Nephron (organoid): ENCODE data around the gene POPDC2.
A peak's percentile ranks its signal among the peaks of the same experiment; 100 is the strongest.

Experiments used
- H3K27ac Mint-ChIP-seq, 3 experiments: 2 replicates each; pipeline ENCODE4 v1.8.0; 2020; ENCODE audit warnings: mixed read lengths in 3 of 3, mild to moderate bottlenecking in 2 of 3, moderate library complexity in 1 of 3
- H3K27me3 Mint-ChIP-seq: 2 replicates; pipeline ENCODE4 v1.8.0; 2021; ENCODE audit warnings: low read depth, mild to moderate bottlenecking, moderate library complexity, mixed read lengths
- H3K36me3 Mint-ChIP-seq: 2 replicates; pipeline ENCODE4 v1.8.0; 2020; ENCODE audit warnings: low read depth, mixed read lengths
- H3K4me1 Mint-ChIP-seq: 2 replicates; pipeline ENCODE4 v1.8.0; 2020; ENCODE audit warnings: mixed read lengths
- H3K4me3 Mint-ChIP-seq, 3 experiments: 2 replicates each; pipeline ENCODE4 v1.8.0; 2020; ENCODE audit warnings: mild to moderate bottlenecking in 3 of 3, mixed read lengths in 3 of 3, moderate library complexity in 2 of 3
- H3K9me3 Mint-ChIP-seq: 2 replicates; pipeline ENCODE4 v1.8.0; 2020; ENCODE audit warnings: mixed read lengths
- CTCF ChIP-seq, 3 experiments: fragments of 200-600 bp; sonication (generic); IDR thresholded peaks; one replicate each; pipeline ENCODE4 v1.5.0; 2021; ENCODE audit warnings: antibody characterized with exemption in 3 of 3; ENCODE audit not compliant: unreplicated experiment in 3 of 3

POPDC2 gene

GRCh38 chr3:119600732-119601131 lies 59.7 kb downstream of the POPDC2 start:
- peak in 1 of 3 experiments; percentile 28 for TF ChIP-seq CTCF (IDR thresholded peaks at IDR 0.05; ENCODE audit: unreplicated experiment in 3 of 3)
- no peaks in the 10 kb centered on the region for H3K36me3 Mint-ChIP-seq
- H3K9me3 Mint-ChIP-seq, result no peaks in the 10 kb centered on the region
- H3K27me3 Mint-ChIP-seq, result no peaks in the 10 kb centered on the region
- peaks cover 26% of the 10 kb centered on the region for H3K4me1 Mint-ChIP-seq
- no peak overlapping the region for H3K27ac Mint-ChIP-seq
- H3K4me3 Mint-ChIP-seq, result no peak overlapping the region

- Mint-ChIP-seq H3K4me1 (peaks cover 26% of the 10 kb centered on the region), H3K27me3 (no peaks in the 10 kb centered on the region), H3K36me3 (no peaks in the 10 kb centered on the region), H3K4me3 (no peak overlapping the region), H3K9me3 (no peaks in the 10 kb centered on the region), H3K27ac (no peak overlapping the region)
- TF ChIP-seq CTCF (IDR thresholded peaks at IDR 0.05; ENCODE audit: unreplicated experiment in 3 of 3), result no peak
These were observed 60.7 kb downstream of the POPDC2 start for GRCh38 chr3:119599558-119600174.

- Mint-ChIP-seq H3K36me3 (no peaks in the 10 kb centered on the region), H3K27ac (peak overlapping the region; percentile 1 to 64 (median 28)), H3K4me3 (no peak overlapping the region), H3K4me1 (peaks cover 26% of the 10 kb centered on the region), H3K27me3 (no peaks in the 10 kb centered on the region), H3K9me3 (no peaks in the 10 kb centered on the region)
- no peak for TF ChIP-seq CTCF (IDR thresholded peaks at IDR 0.05; ENCODE audit: unreplicated experiment in 3 of 3)
These were observed 61.8 kb downstream of the POPDC2 start for GRCh38 chr3:119598410-119599098.

GRCh38 chr3:119597548-119598288 lies 62.7 kb downstream of the POPDC2 start, which contains the start of gene PLA1A:
TSS of gene PLA1A (plus strand) at chr3:119597885. CDS start at chr3:119597914, 29 bp downstream.
- H3K9me3 Mint-ChIP-seq, result no peaks in the 10 kb centered on the region
- H3K4me1 Mint-ChIP-seq, result peaks cover 26% of the 10 kb centered on the region
- no peaks in the 10 kb centered on the region for H3K27me3 Mint-ChIP-seq
- H3K27ac Mint-ChIP-seq, result peak within 1 kb of the TSS; percentile 11 to 68 (median 64)
- TF ChIP-seq CTCF (IDR thresholded peaks at IDR 0.05; ENCODE audit: unreplicated experiment in 3 of 3), result no peak
- H3K36me3 Mint-ChIP-seq, result no peaks in the 10 kb centered on the region
- peak within 1 kb of the TSS in 1 of 3 experiments; percentile 29 for H3K4me3 Mint-ChIP-seq

- H3K4me3 Mint-ChIP-seq, result no peak overlapping the region
- TF ChIP-seq CTCF (IDR thresholded peaks at IDR 0.05; ENCODE audit: unreplicated experiment in 3 of 3), result no peak
- H3K27ac Mint-ChIP-seq, result no peak overlapping the region
These were observed 64.0 kb downstream of the POPDC2 start for GRCh38 chr3:119596398-119596797.

More at GRCh38 chr3:119596398-119596797, 64.0 kb downstream of the POPDC2 start:
- peaks cover 3% of the 10 kb centered on the region for H3K27me3 Mint-ChIP-seq
- no peaks in the 10 kb centered on the region for H3K9me3 Mint-ChIP-seq
- peaks cover 26% of the 10 kb centered on the region for H3K4me1 Mint-ChIP-seq
- no peaks in the 10 kb centered on the region for H3K36me3 Mint-ChIP-seq
